HG03097 (cell line): ENCODE measurements around the gene COG6.

Experiments
- ATAC-seq: cut with Tn5 transposase; IDR thresholded peaks from one replicate; pipeline ENCODE4 v1.9.1; 2021; ENCODE audit not compliant: unreplicated experiment, low FRiP score

COG6 gene

GRCh38 chr13:39655569-39656324 is at the start of gene COG6:
Gene COG6 (plus strand): TSS chr13:39655662. CDS start chr13:39655727, 65 bp downstream.
- ATAC-seq, result peak; percentile 97

DNA sequence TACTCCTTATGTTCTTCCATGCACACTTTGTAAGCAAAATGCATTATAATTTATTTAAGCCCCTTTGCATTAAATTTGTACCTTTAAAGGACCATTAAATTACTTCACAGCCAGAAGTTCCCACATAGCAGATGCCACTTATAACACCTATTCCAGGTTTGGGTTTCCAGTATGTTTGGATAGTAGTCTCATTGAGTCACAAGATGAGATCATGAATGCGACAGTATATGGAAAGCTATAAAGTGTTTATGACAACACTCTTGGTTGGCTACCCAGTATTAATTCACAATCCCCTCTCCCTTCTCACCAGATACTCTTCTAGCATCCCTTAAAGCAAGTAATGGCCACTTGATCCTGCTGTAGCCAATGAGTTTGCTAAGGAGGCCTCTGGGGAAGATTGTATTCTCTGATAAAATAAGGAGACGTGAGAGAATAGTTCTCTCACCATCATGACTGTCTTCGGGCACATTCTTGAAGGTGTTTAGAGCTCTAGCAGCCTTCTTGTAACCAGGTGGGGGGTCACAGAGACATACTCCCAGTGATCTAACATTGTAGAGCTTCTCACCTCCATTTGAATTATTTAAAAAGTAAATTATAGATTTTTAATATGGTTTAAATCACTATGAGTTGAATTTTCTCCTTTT is 49.7 kb upstream of the COG6 start:
- ATAC-seq, result no peak

GRCh38 chr13:39607876-39608275 is 47.6 kb upstream of the COG6 start:
- no peak for ATAC-seq

DNA sequence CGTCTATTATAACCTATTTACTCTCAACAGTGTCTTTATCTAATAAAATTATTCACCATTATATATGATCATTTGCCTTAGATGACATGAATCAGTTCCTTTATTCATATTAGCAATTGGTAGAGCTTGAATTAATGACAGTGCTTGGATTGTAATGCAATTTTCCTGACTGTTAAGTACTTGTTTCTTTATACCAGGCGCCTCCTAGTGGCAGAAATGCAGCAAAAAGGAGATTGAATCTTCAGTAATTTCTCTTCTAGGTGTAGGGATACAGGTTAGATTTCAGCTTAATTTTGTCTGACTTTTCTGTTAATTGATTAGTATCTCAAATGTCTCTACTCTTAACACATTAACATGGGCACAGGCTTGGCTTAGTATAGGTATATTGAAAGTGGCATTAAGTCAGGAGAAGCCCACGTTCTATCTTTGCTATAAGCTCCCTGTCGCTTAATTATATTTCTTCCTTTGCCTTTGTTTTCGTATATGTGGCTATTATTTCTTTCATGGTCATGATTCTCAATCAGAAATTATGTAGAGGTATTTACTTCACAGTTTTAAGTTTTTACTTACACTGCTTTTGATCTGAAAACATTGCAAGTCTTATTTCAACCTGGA is 43.3 kb upstream of the COG6 start:
- ATAC-seq, result no peak

- ATAC-seq, result no peak
Measured at GRCh38 chr13:39616087-39616694, 39.3 kb upstream of the COG6 start.

- no peak for ATAC-seq
Measured at GRCh38 chr13:39618561-39618960, 36.9 kb upstream of the COG6 start.

DNA sequence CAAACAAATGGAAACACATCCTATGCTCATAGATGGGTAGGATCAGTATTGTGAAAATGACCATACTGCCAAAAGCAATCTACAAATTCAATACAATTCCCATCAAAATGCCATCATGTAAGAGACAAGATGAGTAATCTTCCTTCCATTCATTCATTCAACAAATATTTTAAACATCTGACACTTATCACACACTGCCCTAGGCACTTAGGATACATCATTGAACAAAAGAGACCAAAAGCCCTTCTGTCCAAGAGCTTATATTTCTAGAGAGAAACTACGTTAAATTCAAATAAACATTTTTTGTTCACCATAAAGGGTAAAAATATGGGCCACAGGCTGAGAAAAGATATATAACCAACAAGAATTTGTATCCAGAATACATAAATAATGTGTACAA is 32.0 kb upstream of the COG6 start:
- no peak for ATAC-seq

DNA sequence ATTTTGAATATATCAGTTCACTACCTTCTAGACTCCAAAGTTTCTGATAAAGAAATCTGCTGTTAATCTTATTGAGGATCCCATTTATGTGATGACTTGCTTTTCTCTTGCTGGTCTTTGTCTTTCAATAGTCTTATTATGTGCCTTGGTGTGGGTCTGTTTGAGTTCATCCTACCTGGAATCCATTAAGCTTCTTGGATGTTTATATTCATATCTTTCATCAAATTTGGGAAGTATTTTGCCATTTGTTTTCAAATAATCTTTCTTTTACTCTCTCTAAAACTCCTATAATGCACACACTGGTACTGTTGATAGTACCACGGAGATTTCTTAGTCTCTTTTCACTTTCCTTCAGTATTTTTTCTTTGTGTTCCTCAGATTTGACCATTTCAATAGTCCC is 24.2 kb upstream of the COG6 start:
- ATAC-seq, result no peak

DNA sequence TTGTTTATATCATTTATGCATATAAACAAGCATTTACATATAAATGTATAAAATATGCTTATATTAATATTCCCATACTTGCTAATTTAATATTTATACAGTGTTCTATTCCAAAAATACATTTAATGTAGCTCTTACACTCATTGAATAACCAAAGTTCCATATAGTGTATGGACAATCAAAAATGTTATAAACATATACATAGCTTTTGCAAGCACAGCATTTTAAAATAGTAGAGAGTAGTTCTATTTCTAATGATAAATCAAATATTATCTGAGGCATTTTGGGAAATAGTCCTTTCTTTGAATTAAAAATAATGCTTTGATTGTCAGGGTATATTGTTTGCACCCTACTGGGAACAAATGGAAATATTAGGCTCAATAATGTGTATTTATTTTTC is 22.5 kb upstream of the COG6 start:
- no peak for ATAC-seq

GRCh38 chr13:39635564-39635963 is 19.9 kb upstream of the COG6 start:
- ATAC-seq, result no peak

GRCh38 chr13:39637890-39638289 is 17.6 kb upstream of the COG6 start:
- no peak for ATAC-seq

DNA sequence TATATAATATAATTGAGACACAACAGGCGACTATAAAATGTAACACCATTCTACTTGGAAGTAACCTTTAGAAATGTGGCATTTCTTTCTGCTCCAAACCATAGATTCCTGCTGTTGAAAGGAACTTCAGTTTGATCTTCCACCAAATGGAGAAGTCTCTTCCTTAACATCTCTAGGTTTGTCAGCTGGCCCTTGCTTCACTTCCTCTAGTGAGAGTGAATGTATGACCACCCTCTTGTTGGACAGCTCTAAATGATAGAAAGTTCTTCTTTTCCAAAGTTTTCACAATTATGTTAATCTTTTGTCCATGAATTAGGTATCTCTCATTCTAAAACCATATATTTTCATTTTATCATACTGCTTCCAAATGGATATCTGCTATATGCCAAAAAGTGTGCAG is 13.8 kb upstream of the COG6 start:
- ATAC-seq, result no peak

GRCh38 chr13:39646122-39646521 is 9.3 kb upstream of the COG6 start:
- no peak for ATAC-seq

DNA sequence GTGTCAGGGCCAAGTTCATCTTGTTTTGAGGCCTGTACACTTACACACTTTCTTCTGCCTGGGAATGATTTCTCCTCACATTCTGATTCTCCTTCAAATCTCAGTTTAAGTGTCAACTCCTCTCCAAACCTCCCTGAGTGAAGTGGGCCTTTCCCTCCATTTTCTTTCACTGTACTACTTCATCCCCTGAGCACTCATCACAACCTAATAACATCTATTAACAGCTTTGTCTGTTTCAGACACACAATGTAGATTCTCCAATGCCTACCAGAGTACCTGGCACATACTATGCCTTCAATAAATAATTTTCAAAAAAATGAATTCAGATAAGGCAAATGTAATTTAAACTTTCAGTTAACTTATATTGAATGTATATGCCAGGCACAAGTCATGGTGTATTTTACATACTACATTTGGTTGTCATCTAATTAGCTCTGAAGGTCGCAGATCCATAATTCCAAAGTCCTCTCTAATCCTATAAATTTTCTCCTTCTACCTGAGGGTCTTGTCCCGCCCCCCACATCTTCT is 357 bp upstream of the COG6 start:
- peak; percentile 8 for ATAC-seq

DNA sequence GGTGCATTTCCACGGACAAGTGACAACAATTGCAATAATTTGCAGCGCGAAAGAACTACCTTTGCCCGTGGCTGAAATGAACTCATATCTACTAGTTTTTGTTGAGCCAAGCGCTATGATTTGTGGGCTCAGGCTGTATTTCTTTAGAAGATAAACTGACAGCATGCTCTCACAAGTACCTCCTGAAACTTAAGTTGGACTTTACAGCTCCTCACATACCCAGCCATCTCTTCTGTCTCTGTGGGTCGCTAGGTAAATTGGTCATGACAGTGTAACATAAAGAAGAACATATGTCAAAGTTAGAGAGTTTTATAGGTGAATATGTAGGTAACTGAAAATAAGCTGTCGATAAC is 839 bp downstream of the COG6 start:
- no peak for ATAC-seq

GRCh38 chr13:39663508-39663907 is 8.0 kb downstream of the COG6 start:
- no peak for ATAC-seq

DNA sequence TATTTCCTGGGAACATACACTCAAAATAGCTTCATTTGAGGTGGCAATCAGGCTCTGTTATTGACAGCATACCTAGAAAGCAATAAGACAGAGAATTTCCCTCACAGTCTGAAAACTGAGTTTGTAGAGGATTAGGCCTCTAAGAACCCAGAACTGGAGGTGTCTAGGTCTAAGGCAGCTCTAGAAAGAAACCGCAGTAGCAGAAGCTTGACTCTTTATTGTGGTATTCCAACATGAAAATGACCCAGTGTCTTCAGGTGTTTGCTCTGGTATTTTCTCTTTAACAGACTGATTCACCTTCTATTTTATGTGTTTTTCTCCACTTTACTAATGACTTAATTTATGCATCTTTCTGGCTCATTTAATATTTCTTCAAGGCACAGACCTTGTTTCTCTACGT is 8.5 kb downstream of the COG6 start:
- no peak for ATAC-seq

DNA sequence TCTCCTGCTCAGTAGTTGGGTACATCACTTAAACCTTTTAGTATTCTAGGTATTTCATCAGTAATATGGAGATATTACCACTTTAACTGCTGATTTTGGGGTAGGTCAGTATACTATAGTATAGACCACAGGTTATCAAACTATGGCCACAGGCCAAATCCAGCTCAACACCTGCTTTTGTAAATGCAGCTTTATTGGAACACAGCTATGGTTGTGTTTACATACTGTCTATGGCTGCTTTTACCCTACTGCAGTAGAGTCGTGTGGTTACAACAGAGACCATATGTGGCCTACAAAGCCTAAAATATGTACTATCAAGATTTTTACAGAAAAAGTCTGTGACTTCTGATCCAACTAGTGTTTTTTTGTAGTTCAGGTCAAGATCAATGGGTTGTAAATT is 10.3 kb downstream of the COG6 start:
- ATAC-seq, result no peak

GRCh38 chr13:39670445-39670844 is 15.0 kb downstream of the COG6 start:
- ATAC-seq, result no peak

DNA sequence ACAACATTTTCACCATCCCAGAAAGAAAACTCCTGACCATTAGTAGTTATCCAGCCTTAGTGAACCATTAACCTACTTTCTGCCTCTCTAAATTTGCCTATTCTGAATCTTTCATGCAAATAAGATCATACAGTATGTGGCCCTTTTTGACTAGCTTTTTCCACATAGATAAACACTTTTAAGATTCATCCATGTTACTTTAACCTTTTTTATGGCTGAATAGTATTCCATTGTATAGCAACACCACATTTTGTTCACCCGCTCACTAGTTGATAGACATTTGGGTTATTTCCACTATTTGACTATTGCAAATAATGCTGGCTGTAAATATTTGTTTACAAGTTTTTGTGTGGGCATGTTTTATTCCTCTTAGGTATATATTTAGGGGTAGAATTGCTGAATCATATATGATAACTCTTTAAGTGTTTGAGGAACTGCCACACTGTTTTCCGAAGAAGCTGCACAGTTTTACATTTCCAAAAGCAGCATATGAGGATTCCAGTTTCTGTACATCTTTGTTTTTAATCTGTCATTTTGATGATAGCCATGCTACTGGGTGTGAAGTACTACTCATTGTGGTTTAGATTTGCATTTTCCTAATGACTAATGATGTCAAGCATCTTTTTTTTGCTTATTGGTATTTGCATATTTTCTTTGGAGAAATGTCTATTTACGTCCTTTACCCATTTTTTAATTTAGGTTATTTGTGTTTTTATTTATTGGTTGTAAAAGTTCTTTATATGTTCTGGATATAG is 17.1 kb downstream of the COG6 start:
- ATAC-seq, result no peak

- no peak for ATAC-seq
Measured at GRCh38 chr13:39675904-39676303, 20.4 kb downstream of the COG6 start.
